ENCODE measurements around the gene OR10AD1.

- TF ChIP-seq CTCF (IDR thresholded peaks at IDR 0.05) = no peak
- TF ChIP-seq POLR2AphosphoS5 (IDR thresholded peaks at IDR 0.05) = no peak
Observed at GRCh38 chr12:48175613-48176416, 27.3 kb downstream of the OR10AD1 start.
